ENCODE data around the gene WDR37.
"Not testable (repeated sequence)": the region's sequence is repeated elsewhere in the genome, so short reads cannot be mapped to it uniquely, and the experiment has no call there.

WDR37 gene

DNA sequence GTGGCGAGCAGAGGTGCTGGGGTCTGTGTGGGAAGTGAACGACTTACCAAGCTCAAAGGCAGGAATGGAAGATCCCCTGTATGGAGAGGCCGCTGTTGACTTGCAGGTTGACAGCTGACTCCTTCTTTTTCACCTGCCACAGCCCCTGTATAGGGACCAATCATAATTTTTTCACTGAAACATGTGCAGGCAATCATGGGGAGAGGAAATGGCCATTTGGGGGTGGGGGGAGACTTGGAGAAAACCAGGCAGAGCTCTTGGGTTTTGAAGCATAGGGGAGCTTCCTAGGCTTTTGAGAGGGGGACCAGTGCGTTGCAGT is 101.4 kb downstream of the WDR37 start:
- H3K36me3 ChIP-seq (ENCODE audit: insufficient read depth, low read length), result no peaks in the 10 kb centered on the region
- no peak overlapping the region for H3K4me2 ChIP-seq (ENCODE audit: low read length)
- TF ChIP-seq EZH2 (IDR thresholded peaks at IDR 0.05; ENCODE audit: borderline replicate concordance, low read length), result no peak
- TF ChIP-seq, protein P1, sequence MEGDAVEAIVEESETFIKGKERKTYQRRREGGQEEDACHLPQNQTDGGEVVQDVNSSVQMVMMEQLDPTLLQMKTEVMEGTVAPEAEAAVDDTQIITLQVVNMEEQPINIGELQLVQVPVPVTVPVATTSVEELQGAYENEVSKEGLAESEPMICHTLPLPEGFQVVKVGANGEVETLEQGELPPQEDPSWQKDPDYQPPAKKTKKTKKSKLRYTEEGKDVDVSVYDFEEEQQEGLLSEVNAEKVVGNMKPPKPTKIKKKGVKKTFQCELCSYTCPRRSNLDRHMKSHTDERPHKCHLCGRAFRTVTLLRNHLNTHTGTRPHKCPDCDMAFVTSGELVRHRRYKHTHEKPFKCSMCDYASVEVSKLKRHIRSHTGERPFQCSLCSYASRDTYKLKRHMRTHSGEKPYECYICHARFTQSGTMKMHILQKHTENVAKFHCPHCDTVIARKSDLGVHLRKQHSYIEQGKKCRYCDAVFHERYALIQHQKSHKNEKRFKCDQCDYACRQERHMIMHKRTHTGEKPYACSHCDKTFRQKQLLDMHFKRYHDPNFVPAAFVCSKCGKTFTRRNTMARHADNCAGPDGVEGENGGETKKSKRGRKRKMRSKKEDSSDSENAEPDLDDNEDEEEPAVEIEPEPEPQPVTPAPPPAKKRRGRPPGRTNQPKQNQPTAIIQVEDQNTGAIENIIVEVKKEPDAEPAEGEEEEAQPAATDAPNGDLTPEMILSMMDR (IDR thresholded peaks at IDR 0.05; ENCODE audit: low read length), result no peak
- no peaks in the 10 kb centered on the region for H4K20me1 ChIP-seq (ENCODE audit: insufficient read depth, low read length)
- H3F3A ChIP-seq (ENCODE audit: insufficient read depth, low read length), result no peaks in the 10 kb centered on the region
- H3K4me1 ChIP-seq (ENCODE audit: insufficient read depth, low read length, severe bottlenecking), result no peaks in the 10 kb centered on the region
- H3K27me3 ChIP-seq (ENCODE audit: insufficient read depth, low read length), result peaks cover 6% of the 10 kb centered on the region; the same call in 1 of the 2 replicates
- no peak overlapping the region for H3K9ac ChIP-seq (ENCODE audit: low read length)
- H3K9me2 ChIP-seq (ENCODE audit: low read depth, low read length), result no peaks in the 10 kb centered on the region
- no peak overlapping the region for H2AFZ ChIP-seq (ENCODE audit: low read length)
- H3K9me3 ChIP-seq (ENCODE audit: low read length), result no peaks in the 10 kb centered on the region
- H3K27ac ChIP-seq (ENCODE audit: low read depth, low read length, poor library complexity, severe bottlenecking), result no peak overlapping the region
- no peaks in the 10 kb centered on the region for H3K79me2 ChIP-seq (ENCODE audit: insufficient read depth, low read length)
- H3K4me3 ChIP-seq (ENCODE audit: low read depth, low read length, poor library complexity, severe bottlenecking), result no peak overlapping the region

DNA sequence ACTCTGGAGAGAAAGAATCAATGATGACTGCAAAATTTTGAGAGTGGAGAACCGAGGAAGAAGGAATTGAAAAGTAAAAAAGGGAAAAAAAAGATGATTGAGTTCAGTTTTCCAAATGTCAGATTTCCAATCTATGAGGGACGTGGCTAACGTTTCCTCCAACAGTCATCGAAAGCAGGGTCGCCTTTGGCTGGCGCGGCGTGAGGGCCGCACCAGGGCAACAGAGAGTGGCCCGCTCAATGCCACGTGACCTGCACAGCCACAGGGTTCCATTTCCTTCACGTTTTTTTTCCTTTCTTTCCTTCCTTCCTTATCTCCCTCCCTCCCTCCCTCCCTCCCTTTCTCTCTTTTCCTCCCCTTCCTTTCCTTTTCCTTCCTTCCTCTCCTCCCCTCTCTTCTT is 101.9 kb downstream of the WDR37 start:
- no peak overlapping the region for H3K4me3 ChIP-seq (ENCODE audit: low read depth, low read length, poor library complexity, severe bottlenecking)
- H4K20me1 ChIP-seq (ENCODE audit: insufficient read depth, low read length), result no peaks in the 10 kb centered on the region
- no peaks in the 10 kb centered on the region for H3F3A ChIP-seq (ENCODE audit: insufficient read depth, low read length)
- no peaks in the 10 kb centered on the region for H3K4me1 ChIP-seq (ENCODE audit: insufficient read depth, low read length, severe bottlenecking)
- H3K9ac ChIP-seq (ENCODE audit: low read length), result no peak overlapping the region
- H3K4me2 ChIP-seq (ENCODE audit: low read length), result no peak overlapping the region
- H3K79me2 ChIP-seq (ENCODE audit: insufficient read depth, low read length), result no peaks in the 10 kb centered on the region
- peaks cover 6% of the 10 kb centered on the region; the same call in 1 of the 2 replicates for H3K27me3 ChIP-seq (ENCODE audit: insufficient read depth, low read length)
- no peaks in the 10 kb centered on the region for H3K36me3 ChIP-seq (ENCODE audit: insufficient read depth, low read length)
- no peak overlapping the region for H2AFZ ChIP-seq (ENCODE audit: low read length)
- TF ChIP-seq, protein P1 (IDR thresholded peaks at IDR 0.05; ENCODE audit: low read length), result no peak
- no peak for TF ChIP-seq EZH2 (IDR thresholded peaks at IDR 0.05; ENCODE audit: borderline replicate concordance, low read length)
- H3K9me2 ChIP-seq (ENCODE audit: low read depth, low read length), result no peaks in the 10 kb centered on the region
- no peaks in the 10 kb centered on the region for H3K9me3 ChIP-seq (ENCODE audit: low read length)
- H3K27ac ChIP-seq (ENCODE audit: low read depth, low read length, poor library complexity, severe bottlenecking), result no peak overlapping the region

DNA sequence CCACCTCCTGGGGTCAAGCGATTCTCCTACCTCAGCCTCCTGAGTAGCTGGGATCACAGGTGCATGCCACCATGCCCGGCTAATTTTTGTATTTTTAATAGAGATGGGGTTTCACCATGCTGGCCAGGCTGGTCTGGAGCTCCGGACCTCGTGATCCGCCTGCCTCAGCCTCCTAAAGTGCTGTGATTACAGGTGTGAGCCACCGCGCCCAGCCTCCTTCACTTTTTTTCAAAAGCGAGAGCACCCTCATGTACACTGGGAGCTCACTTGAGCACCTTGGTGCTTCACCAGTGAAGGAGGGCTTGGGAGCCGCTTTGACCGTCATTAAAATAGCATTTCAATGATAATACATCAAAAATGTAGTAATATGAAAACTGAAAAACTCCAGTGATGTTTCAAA is 102.4 kb downstream of the WDR37 start:
- not testable (repeated sequence) for H3K4me3 ChIP-seq (ENCODE audit: low read depth, low read length, poor library complexity, severe bottlenecking); H3K36me3 ChIP-seq (ENCODE audit: insufficient read depth, low read length); H3K79me2 ChIP-seq (ENCODE audit: insufficient read depth, low read length)

DNA sequence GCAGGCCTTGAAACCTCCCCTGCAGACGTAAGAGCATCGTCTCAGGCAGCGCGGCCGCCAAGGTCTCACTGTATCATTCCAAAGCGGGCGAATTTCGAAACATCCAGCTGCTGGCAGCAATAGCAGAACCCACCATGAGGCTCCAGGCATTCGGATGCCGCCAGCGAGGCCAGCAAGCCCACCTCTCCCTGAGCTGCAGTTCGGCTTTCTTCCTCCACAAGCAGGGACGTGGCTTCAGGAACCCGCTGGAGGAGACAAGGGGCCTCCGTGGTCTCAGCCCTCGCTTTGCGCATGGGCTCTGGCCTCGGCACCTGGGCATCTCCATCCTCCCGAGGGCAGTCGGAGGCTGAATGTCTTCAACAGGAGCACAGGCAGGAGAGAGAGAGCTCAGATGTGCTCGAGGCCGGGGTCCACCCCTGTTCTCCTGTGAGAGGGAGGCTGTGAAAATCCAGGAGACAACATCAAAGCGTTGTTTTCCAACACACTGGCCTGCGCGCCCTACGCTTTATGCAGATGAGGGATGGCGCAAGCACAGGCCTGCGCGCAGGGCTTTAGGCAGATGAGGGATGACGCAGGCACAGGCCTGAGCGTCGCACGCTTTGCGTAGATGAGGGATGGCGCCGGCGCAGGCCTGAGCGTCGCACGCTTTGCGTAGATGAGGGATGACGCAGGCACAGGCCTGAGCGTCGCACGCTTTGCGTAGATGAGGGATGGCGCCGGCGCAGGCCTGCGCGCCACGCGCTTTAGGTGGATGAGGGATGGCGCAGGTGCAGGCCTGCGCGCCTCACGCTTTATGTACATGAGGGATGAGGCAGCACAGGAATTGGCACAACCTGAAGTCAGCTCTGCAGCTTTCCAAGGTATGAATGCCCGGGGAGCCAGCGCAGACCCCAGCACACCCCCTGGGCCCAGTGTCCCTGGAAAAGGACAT is 103.2 kb downstream of the WDR37 start:
- no peaks in the 10 kb centered on the region for H3K9me2 ChIP-seq (ENCODE audit: low read depth, low read length)

More for the DNA sequence above, 102.4 kb downstream of the WDR37 start:
- not testable (repeated sequence) for H3K9ac ChIP-seq (ENCODE audit: low read length); H3K9me3 ChIP-seq (ENCODE audit: low read length); H3K27ac ChIP-seq (ENCODE audit: low read depth, low read length, poor library complexity, severe bottlenecking); H3F3A ChIP-seq (ENCODE audit: insufficient read depth, low read length); H3K4me2 ChIP-seq (ENCODE audit: low read length); H3K4me1 ChIP-seq (ENCODE audit: insufficient read depth, low read length, severe bottlenecking); H3K9me2 ChIP-seq (ENCODE audit: low read depth, low read length); H2AFZ ChIP-seq (ENCODE audit: low read length); H4K20me1 ChIP-seq (ENCODE audit: insufficient read depth, low read length); H3K27me3 ChIP-seq (ENCODE audit: insufficient read depth, low read length)

More for the DNA sequence above, 103.2 kb downstream of the WDR37 start:
- no peak overlapping the region for H3K9ac ChIP-seq (ENCODE audit: low read length)
- no peak overlapping the region for H3K27ac ChIP-seq (ENCODE audit: low read depth, low read length, poor library complexity, severe bottlenecking)
- no peaks in the 10 kb centered on the region for H3F3A ChIP-seq (ENCODE audit: insufficient read depth, low read length)
- no peaks in the 10 kb centered on the region for H3K4me1 ChIP-seq (ENCODE audit: insufficient read depth, low read length, severe bottlenecking)
- H3K36me3 ChIP-seq (ENCODE audit: insufficient read depth, low read length), result no peaks in the 10 kb centered on the region
- no peaks in the 10 kb centered on the region for H3K9me3 ChIP-seq (ENCODE audit: low read length)
- no peak overlapping the region for H3K4me3 ChIP-seq (ENCODE audit: low read depth, low read length, poor library complexity, severe bottlenecking)
- no peak overlapping the region for H2AFZ ChIP-seq (ENCODE audit: low read length)
- peaks cover 8% of the 10 kb centered on the region; the same call in 1 of the 2 replicates for H3K27me3 ChIP-seq (ENCODE audit: insufficient read depth, low read length)
- TF ChIP-seq EZH2 (IDR thresholded peaks at IDR 0.05; ENCODE audit: borderline replicate concordance, low read length), result no peak
- TF ChIP-seq, protein P1 (IDR thresholded peaks at IDR 0.05; ENCODE audit: low read length), result no peak
- no peaks in the 10 kb centered on the region for H4K20me1 ChIP-seq (ENCODE audit: insufficient read depth, low read length)
- H3K79me2 ChIP-seq (ENCODE audit: insufficient read depth, low read length), result no peaks in the 10 kb centered on the region
- no peak overlapping the region for H3K4me2 ChIP-seq (ENCODE audit: low read length)

All from OCI-LY1 (cell line).